Measurements from ENCODE around the gene RSRP1.
"Not testable (repeated sequence)": the region's sequence is repeated elsewhere in the genome, so short reads cannot be mapped to it uniquely, and the experiment has no call there.

The RSRP1 gene

GRCh38 chr1:25247024-25247828 is at the start of gene RSRP1:
TSS of gene RSRP1 (minus strand) at chr1:25247454. CDS start at chr1:25246963, 491 bp downstream.
- TF ChIP-seq POLR2A (IDR thresholded peaks at IDR 0.05; ENCODE audit: low read length) (peak; percentile 100), GATA1 (IDR thresholded peaks at IDR 0.05; ENCODE audit: low read depth, low read length) (no peak)
- DNase-seq: peak; percentile 100

GRCh38 chr1:25296501-25296900 is 49.2 kb upstream of the RSRP1 start:
- not testable (repeated sequence) for DNase-seq

GRCh38 chr1:25294889-25295826 is 47.9 kb upstream of the RSRP1 start:
- DNase-seq: not testable (repeated sequence)

GRCh38 chr1:25293426-25293825 is 46.2 kb upstream of the RSRP1 start:
- not testable (repeated sequence) for DNase-seq

- peak in 1 of 2 experiments; percentile 64 for DNase-seq
Observed at GRCh38 chr1:25290043-25290442, 42.8 kb upstream of the RSRP1 start.

GRCh38 chr1:25288573-25289101 is 41.4 kb upstream of the RSRP1 start:
- DNase-seq: not testable (repeated sequence)

- peak in 1 of 2 experiments; percentile 31 for DNase-seq
Observed at GRCh38 chr1:25287164-25287563, 39.9 kb upstream of the RSRP1 start.

- DNase-seq: not testable (repeated sequence)
Observed at GRCh38 chr1:25285862-25286261, 38.6 kb upstream of the RSRP1 start.

- peak; percentile 93 to 98 for DNase-seq
- TF ChIP-seq GATA1 (IDR thresholded peaks at IDR 0.05; ENCODE audit: low read depth, low read length): peak; percentile 76
Observed at GRCh38 chr1:25279693-25280111, 32.4 kb upstream of the RSRP1 start.

- not testable (repeated sequence) for DNase-seq
Observed at GRCh38 chr1:25278790-25279189, 31.5 kb upstream of the RSRP1 start.

- peak in 1 of 2 experiments; percentile 56 for DNase-seq
Observed at GRCh38 chr1:25278358-25278757, 31.1 kb upstream of the RSRP1 start.

- DNase-seq: not testable (repeated sequence)
Observed at GRCh38 chr1:25277295-25277694, 30.0 kb upstream of the RSRP1 start.

GRCh38 chr1:25275648-25276047 is 28.4 kb upstream of the RSRP1 start:
- DNase-seq: not testable (repeated sequence)

GRCh38 chr1:25272238-25272637 is 25.0 kb upstream of the RSRP1 start, which contains the start of gene RHD:
TSS of gene RHD (plus strand) at chr1:25272509. CDS start at chr1:25272548, 39 bp downstream.
- DNase-seq: peak; percentile 81 to 92
- peak; percentile 42 for TF ChIP-seq POLR2A (IDR thresholded peaks at IDR 0.05; ENCODE audit: low read length)

GRCh38 chr1:25268143-25268760 is 21.0 kb upstream of the RSRP1 start:
- not testable (repeated sequence) for DNase-seq

- DNase-seq: peak; percentile 89 to 91
Observed at GRCh38 chr1:25267288-25268142, 20.3 kb upstream of the RSRP1 start.

- peak in 1 of 2 experiments; percentile 61 for DNase-seq
Observed at GRCh38 chr1:25266554-25267287, 19.5 kb upstream of the RSRP1 start.

- DNase-seq: not testable (repeated sequence)
Observed at GRCh38 chr1:25260336-25260735, 13.1 kb upstream of the RSRP1 start.

- not testable (repeated sequence) for DNase-seq
Observed at GRCh38 chr1:25259813-25260212, 12.6 kb upstream of the RSRP1 start.
